AG04450 (cell line): ENCODE data around the gene SAPCD2. TPM values are rescaled to one million over a fixed set of nuclear protein-coding genes. Genes with fewer than 3 reads are reported as not detected.

Experiments used
- CTCF ChIA-PET: fragments of 300-600, 350-600 bp; formaldehyde crosslinking; extraction: SDS; loops from one replicate; lab custom pipeline; 2022; ENCODE audit warnings: antibody characterized with exemption, inconsistent platforms; lab: Charles Lee
- POLR2A ChIA-PET: fragments of 350-600 bp; formaldehyde crosslinking; extraction: SDS; loops from one replicate; lab custom pipeline; 2021; ENCODE audit warnings: antibody characterized with exemption, inconsistent platforms; lab: Yijun Ruan, JAX
- DNase-seq: peaks from one replicate; pipeline ENCODE4 v3.0.0-alpha.2; 2011; ENCODE audit warnings: low read depth, low spot score
- H3K27ac ChIP-seq: one replicate; pipeline ENCODE4 v1.5.1; 2012; ENCODE audit warnings: low read depth, low read length, control low read depth
- H3K27me3 ChIP-seq: one replicate; pipeline ENCODE4 v1.6.0; 2012; ENCODE audit warnings: low read length; ENCODE audit not compliant: control insufficient read depth, insufficient read depth
- H3K4me3 ChIP-seq: 2 replicates; pipeline ENCODE4 v1.5.1; 2011; ENCODE audit warnings: mild to moderate bottlenecking, low read depth, low read length, control low read depth
- H3K9me3 ChIP-seq: 2 replicates; pipeline ENCODE4 v1.5.1; 2012; ENCODE audit warnings: low read length; ENCODE audit not compliant: control insufficient read depth, insufficient read depth
- CTCF ChIP-seq: IDR thresholded peaks from 2 replicates; pipeline ENCODE4 v1.5.1; 2011; ENCODE audit warnings: low read depth, low read length, control low read depth, inconsistent platforms
- polyA plus RNA-seq: library from polyadenylated mRNA; depleted of rRNA; stranded (reverse); fragments of >200 nt; gene quantifications from 2 replicates; pipeline ENCODE4 v1.2.3, GENCODE V29; 2011

Gene SAPCD2
- polyA plus RNA-seq, 1 experiment = 1.5 TPM

DNA sequence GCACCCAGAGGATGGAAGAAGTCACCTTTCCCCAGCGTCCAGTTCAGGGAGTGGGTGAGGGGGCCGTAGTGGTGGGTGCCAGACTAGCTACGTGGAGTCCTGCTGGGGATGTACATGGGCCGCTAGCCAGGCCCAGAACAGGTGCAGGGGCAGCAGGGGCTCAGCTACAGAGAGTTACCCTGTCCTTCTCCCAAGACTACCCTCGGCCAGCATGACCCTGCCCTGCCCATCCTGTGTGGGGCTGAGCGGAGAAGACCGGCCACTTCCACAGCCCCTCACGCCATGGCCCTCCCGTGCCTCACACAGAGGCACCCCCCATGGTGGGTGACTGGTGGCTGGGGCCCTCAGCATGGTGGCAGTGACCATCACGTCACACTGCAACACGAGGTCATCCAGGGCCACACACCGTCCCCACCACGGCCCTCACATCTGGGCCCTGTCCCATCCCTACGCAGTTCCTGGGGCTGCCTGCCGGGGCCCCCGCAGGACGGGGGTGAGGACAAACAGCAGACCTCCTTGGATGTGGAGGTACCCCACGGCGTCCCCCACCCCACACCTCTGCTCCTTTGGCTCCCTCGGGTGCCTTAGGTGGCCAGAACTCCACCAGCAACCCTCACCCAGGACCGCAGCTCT lies 45.2 kb upstream of the SAPCD2 start:
- Histone ChIP-seq H3K27ac (no peak overlapping the region), H3K4me3 (no peak overlapping the region), H3K9me3 (no peaks in the 10 kb centered on the region; the same call in 1 of the 2 replicates), H3K27me3 (no peaks in the 10 kb centered on the region)
- CTCF ChIA-PET = interaction anchor here (1.1 kb wide), 1 partner anchor 121 kb away, joined by 4 read pairs; no protein-coding TSS in a partner anchor
- TF ChIP-seq CTCF = no peak
- POLR2A ChIA-PET = interaction anchor here (0.5 kb wide), 1 partner anchor 92 kb away, joined by 6 read pairs; no protein-coding TSS in a partner anchor
- DNase-seq = no peak

DNA sequence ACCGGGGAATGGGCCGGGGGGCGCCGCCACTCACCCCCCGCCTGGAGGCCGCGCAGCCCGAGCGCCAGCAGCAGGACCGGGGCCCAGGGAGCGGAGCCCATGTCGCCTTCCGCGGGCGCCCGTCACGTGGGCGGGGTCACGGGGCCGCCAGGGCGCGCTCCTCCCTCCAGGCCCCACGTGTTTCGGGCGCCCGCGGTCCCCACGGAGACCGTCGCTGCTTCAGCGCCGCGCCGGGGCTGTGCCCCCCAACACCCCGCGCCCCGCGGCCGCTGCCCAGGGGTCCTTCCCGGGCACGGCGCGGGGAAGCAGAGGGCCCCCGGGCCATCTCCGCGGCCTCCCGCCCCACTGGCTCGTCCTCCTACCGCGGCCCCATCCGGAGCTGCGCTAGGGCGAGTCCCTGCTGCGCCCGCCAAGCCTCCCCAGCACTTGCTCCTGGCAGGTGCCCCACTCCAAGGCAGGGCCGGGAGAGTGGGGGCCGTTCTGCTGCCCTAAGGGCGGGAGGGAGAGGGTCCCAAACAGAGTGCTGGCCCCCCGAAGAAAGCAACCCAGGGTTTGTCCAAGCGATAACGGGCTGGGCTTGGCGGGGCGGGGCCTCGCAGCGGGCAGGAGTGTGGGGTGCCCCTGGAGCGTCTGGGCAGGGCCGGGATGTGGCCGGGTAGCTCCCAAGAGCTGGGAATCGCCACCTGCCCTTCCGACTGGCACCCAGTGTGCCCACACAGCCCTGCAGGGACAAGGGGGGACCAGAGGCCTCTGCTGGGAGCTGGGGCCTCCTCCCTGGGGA lies 44.4 kb upstream of the SAPCD2 start, which contains the start of gene DPP7:
DPP7 (minus strand) TSS at position 121 of the 781 bp plus-strand sequence; CDS start at position 101, 20 bp downstream.
- no peaks in the 10 kb centered on the region; the same call in 1 of the 2 replicates for H3K9me3 ChIP-seq
- peak within 1 kb of the TSS; percentile 59 for H3K4me3 ChIP-seq
- TF ChIP-seq CTCF = no peak
- ChIA-PET CTCF (interaction anchor here (1.1 kb wide), 1 partner anchor 122 kb away, joined by 4 read pairs; no protein-coding TSS in a partner anchor), POLR2A (no interaction called here)
- H3K27ac ChIP-seq = no peak within 1 kb of the TSS
- DNase-seq = no peak
- H3K27me3 ChIP-seq = no peaks in the 10 kb centered on the region

- no peak for TF ChIP-seq CTCF
- DNase-seq = no peak
- Histone ChIP-seq H3K27ac (no peak overlapping the region), H3K9me3 (no peaks in the 10 kb centered on the region; the same call in 1 of the 2 replicates), H3K4me3 (peak overlapping the region; percentile 59), H3K27me3 (no peaks in the 10 kb centered on the region)
- ChIA-PET CTCF (no interaction called here), POLR2A (interaction anchor here (0.6 kb wide), 1 partner anchor 28 kb away, joined by 3 read pairs; the partner anchor contains the start of gene MAN1B1)
Observed at GRCh38 chr9:137114220-137114612, 43.9 kb upstream of the SAPCD2 start.

DNA sequence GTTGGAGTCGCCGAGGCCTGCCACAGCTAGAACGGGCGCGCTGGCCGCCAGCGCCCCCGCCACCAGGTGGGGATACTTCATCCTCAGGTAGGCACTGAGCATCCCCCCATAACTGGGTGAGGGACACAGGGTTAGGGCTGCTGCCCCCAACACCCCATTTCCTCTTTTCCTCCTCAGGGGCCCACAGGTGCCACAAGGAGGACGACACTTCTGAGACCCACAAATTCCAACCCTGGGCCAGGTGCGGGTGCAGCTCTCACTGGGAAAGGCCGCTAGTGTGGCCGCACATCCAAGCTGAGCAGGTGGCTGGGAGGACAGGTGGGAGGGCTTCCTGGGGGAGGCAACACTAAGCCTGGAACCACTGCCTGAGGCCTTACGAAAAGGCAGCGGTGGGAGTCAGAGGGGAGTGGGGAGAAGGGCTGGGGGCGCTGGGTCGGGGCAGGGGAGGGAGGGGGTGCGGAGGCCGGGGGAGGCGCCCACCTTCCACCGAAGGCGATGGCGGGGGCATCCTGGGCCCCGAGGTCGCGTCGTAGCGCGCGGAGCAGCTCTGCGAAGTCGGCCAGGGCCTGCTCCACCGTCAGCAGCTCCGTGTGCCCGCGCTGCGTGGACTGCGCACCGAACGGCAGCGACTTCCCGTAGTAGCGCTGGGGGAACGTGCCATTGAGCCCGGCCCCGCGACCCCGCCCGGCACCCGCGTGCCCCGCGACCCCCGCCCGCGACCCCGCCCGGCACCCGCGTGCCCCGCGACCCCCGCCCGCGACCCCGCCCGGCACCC lies 43.2 kb upstream of the SAPCD2 start:
- H3K4me3 ChIP-seq = peak overlapping the region; percentile 48
- H3K9me3 ChIP-seq = no peaks in the 10 kb centered on the region; the same call in 1 of the 2 replicates
- H3K27me3 ChIP-seq = no peaks in the 10 kb centered on the region
- ChIA-PET POLR2A (interaction anchor here (0.6 to 1.0 kb wide), 2 partner anchors 27 to 127 kb away, joined by 3 read pairs; partner anchors contain the start of genes MAN1B1 and TUBB4B), CTCF (interaction anchor here (0.6 kb wide), 1 partner anchor 114 kb away, joined by 5 read pairs; the partner anchor contains the start of gene RNF224)
- DNase-seq = no peak
- no peak overlapping the region for H3K27ac ChIP-seq
- TF ChIP-seq CTCF = no peak
